COR-L47 (cell line): ENCODE results near the gene ACSS1.

ENCODE experiments used
- DNase-seq: peaks from one replicate; lab custom pipeline; 2025; lab: John Stamatoyannopoulos, UW

ACSS1 gene

DNA sequence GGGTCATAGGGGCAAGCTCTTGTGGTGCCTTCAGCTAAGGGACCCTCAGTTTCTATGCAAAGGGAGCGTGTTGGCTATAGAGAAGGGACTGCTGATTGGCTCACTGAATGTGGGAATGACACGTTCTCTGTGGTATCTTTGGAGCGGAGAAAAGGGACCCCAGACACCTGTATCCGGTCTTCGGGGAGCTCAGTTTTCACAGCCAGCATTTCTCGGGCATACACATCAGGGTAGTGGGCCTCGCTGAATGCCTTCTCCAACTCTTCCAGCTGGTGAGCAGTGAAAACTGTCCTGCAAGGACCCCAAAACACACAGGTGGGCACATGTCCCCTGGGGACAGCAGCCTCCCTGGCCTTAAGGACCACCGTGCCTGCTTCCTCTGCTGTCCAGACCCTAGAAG is 20.7 kb upstream of the ACSS1 start:
- DNase-seq = no peak

DNA sequence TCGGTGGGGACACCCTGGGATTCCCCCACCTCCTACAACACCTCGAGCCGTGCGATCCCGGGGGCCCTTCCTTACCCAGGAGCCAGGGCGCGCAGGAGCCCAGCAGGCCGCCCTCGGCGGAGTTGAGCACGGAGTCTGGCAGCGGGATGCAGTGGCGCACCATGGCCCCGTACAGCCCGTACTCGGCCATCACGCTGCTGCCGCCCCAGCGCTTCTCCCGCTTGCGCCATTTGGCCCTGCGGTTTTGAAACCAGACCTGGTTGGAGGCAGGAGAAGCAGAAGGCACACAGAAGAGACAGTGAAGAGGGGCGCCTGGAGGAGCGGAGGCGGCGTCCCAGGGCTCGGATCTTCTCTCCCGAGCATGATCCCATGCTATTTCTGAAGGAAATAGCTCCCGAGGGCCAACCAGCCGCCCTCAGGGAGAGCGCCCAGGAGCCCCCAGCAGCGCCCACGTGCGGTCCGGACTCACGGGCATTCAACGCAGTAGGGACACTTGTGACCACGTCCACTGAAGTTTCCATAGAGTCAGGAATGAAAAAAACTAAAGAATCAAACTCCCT is 19.8 kb upstream of the ACSS1 start:
- no peak for DNase-seq

DNA sequence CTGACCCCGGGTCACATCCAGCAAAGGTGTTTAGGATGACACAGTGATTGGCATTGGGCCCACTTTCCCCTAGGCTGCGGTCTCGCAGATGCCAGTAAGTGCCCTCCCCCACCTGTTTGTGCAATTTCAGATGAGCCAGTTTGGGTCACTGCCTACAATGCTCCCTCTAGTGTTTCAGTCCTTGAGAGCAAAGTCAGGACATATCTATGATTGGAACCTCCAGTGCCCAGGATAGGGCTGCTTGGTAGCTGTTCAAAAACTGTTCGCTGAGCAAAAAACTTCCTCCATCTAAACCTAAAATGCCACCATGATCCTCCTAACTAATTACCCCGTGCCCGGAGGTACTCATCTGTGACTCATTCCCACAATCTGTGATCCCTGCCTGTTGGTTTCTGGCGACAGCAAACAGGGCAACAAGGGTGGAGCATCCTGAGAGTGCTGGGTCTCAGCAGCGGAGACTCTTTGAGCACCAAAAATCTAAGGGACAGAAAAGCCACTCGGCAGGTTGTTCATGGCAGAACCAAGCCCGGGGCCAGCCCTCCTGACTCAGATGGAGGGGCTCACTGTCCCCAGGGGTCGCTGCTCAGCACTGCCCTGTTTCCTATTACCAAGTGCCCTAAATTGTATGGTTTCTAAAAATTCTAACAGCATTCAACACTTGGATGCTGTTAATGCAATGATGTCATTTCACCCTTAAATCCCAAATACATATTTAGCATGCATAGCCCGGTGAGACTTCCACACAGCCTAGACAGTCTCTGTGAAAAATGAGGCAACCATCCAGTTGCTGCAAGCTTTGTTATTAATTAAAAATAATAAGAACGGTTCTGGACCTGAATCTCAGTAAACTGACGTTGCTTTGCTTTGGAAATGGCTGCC is 19.0 kb upstream of the ACSS1 start:
- DNase-seq = peak; percentile 82

- DNase-seq = no peak
Observed at GRCh38 chr20:25076201-25076600, 18.3 kb upstream of the ACSS1 start.

DNA sequence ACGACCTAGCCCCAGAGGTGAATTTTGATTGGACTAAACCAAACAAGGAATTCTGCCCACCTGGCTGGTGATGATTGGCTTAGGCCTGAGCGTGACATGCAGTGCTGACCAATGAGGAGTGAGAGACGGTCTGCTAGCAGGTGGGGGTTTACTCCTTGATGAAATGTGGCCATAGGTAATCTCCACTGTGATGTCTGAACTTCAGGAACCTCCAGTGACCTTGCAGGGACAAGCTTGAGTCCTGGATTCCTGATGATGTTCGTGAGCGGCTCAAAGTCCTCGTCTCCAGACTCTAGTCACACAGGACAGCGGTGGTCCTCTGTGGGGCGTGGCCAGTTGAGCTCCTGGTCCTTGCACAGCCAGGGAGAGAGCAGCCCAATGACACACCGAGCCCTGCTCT is 15.6 kb upstream of the ACSS1 start:
- DNase-seq = no peak

DNA sequence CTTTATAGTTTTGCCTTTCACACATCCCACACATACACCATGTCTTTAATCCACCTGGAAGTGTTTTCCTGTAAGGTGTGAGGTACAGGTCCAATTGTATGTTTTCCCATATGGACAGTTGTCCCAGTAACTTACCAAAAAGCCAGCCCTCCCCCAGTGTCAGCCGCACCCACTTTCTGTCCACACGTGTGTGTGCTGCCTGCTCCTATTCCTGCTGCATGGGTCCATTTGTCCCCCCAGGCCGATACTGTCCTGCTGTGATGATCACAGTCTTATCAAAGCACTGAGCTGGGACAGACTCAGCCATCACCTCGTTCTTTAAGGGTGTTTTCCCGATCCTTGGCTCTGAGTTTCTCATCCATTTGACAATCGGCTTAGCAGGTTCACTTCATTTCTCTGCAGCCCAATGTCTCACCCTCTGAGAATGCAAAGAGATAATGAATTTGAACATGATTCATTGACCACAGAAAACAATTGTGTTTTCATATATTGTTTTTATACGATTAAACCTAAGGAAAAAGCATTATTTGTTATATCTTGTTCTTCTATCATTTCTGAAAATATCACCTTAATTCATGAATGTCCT is 14.4 kb upstream of the ACSS1 start:
- DNase-seq = no peak

- no peak for DNase-seq
Observed at GRCh38 chr20:25071734-25072133, 13.8 kb upstream of the ACSS1 start.

- DNase-seq = no peak
Observed at GRCh38 chr20:25070821-25071473, 13.0 kb upstream of the ACSS1 start.

DNA sequence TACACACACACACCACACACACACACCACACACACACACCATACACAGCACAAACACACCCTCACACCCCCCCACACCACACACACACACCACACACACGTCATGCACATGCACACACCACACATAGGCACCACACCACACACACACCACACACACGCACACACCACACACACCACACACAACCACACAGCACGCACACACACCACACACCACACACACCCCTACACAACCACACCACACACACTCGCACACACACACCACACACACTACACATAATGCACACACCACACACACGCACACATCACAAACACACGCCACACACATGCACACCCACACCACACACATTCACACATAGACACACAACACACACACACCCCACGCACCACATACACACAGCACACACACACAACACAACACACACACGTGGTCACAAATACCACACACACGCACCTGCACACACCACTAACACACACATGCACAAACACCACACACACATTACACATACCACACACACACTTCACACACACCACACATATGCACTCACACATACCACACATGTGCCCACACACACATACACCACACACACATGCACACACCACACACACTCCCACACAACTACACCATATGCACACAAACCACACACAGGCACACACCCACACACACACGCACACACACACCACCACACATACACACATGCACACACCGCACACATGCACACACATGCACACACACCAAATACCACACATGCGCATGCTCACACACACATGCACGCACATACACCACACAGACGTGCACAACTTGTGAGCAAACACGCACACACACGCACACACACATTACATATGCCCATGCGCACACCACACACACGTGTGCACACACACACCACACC is 9.4 kb upstream of the ACSS1 start:
- DNase-seq = no peak

- DNase-seq = no peak
Observed at GRCh38 chr20:25066386-25066785, 8.4 kb upstream of the ACSS1 start.

- peak; percentile 38 for DNase-seq
Observed at GRCh38 chr20:25065625-25066338, 7.8 kb upstream of the ACSS1 start.

GRCh38 chr20:25065072-25065624 is 7.2 kb upstream of the ACSS1 start:
- DNase-seq = no peak

- DNase-seq = no peak
Observed at GRCh38 chr20:25064561-25065071, 6.7 kb upstream of the ACSS1 start.

DNA sequence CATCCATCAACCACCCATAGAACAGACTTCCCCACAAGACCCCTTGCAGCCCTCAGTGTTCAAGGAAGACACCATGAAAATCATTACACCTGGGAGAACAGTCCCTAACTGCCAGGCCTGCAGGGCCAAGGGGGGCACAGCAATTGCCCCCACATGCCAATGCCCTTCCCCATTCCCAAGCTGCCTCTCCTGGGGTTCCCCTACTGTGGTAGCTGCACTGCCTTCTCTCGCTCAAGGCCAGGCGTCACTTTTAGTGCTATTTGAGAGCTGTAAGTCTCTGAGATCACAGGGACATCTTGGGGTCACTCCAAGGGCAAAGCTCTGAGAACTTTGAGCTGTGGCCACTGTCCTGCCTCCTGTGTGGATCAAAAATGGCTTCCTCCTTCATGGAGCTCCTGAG is 6.0 kb upstream of the ACSS1 start:
- DNase-seq = no peak

DNA sequence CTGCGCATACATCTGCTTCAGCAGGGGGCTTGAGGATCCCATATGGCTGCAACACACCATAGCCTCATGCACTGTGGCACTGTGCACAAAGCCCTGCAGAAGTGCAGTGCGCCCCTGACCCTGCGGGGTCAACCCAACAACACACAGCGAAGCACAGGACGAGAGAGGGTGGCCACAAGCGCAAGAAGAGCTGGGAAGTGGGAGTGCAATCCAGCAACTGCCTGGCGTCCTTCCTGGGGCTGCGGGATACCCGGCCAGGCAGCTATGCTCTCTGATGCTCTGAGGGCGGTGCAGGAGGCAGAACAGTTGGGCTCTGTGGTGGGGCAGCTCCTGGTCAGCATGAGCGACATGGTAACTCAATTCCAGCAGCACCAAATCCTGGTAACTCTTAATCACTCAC is 5.6 kb upstream of the ACSS1 start:
- DNase-seq = no peak

- no peak for DNase-seq
Observed at GRCh38 chr20:25062841-25063240, 4.9 kb upstream of the ACSS1 start.

DNA sequence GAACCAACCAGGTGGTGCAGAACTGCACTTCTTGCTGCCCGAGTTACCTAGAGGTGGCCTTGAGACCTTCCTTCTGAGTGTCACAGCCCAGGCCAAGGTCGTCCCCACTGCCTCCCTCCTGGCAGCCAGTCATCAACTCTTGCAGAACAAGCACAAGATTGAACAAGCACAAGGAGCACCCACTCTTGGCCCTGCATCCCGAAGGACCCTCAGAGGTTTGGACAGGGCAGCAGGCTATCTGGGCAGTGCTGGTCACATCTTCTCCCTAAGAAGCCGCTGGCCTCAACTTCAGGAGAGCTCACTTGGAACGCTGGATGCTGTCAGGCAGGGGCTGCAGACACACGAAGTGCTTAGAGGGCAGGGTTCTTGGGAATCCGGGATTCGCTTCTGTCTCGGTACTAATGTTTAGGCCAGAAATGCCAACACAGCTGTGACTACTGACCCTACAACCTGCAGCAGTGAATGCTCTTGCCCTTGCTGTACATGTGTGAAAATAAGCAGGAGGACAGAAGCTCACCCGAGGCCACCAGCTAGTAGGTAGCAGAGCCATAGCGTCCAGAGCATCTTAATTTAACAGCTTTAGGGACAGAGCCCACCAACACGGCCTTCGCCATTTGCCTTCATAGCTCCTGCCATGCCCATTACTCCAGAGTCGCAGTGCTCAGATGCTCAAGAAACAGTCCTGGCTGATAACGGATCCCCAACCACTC is 4.0 kb upstream of the ACSS1 start:
- no peak for DNase-seq

- DNase-seq = no peak
Observed at GRCh38 chr20:25061103-25061799, 3.3 kb upstream of the ACSS1 start.

GRCh38 chr20:25059866-25060465 is 2.0 kb upstream of the ACSS1 start:
- DNase-seq = no peak
